T-helper 9 cell (primary cell): ENCODE data around the gene NOP58.
"Not testable (repeated sequence)": the region's sequence is repeated elsewhere in the genome, so short reads cannot be mapped to it uniquely, and the experiment has no call there.

Source experiments
- DNase-seq: peaks from one replicate; pipeline ENCODE4 v3.0.0-alpha.2; 2020

The NOP58 gene

GRCh38 chr2:202306034-202306433 lies 40.5 kb downstream of the NOP58 start:
- no peak for DNase-seq

GRCh38 chr2:202307690-202308089 lies 42.1 kb downstream of the NOP58 start:
- no peak for DNase-seq

- no peak for DNase-seq
Observed at GRCh38 chr2:202311823-202312388, 46.3 kb downstream of the NOP58 start.

DNA sequence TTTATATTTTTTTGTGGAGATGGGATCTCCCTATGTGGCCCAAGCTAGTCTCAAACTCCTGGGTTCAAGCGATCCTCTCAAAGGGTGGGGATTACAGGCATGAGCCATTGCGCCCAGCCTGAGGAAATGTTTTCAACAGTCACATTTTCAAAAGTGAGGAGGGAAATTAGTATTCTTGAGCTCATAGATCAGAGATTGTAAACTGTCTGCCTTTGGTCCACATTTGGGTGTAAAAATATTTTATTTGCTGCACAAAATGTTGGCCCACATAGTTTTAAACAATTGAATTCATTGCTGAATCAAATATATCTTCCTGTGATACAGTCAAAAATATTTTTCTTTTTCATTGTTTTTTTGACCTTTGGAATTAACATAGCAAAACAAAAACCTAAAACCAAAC lies 48.6 kb downstream of the NOP58 start:
- no peak for DNase-seq

DNA sequence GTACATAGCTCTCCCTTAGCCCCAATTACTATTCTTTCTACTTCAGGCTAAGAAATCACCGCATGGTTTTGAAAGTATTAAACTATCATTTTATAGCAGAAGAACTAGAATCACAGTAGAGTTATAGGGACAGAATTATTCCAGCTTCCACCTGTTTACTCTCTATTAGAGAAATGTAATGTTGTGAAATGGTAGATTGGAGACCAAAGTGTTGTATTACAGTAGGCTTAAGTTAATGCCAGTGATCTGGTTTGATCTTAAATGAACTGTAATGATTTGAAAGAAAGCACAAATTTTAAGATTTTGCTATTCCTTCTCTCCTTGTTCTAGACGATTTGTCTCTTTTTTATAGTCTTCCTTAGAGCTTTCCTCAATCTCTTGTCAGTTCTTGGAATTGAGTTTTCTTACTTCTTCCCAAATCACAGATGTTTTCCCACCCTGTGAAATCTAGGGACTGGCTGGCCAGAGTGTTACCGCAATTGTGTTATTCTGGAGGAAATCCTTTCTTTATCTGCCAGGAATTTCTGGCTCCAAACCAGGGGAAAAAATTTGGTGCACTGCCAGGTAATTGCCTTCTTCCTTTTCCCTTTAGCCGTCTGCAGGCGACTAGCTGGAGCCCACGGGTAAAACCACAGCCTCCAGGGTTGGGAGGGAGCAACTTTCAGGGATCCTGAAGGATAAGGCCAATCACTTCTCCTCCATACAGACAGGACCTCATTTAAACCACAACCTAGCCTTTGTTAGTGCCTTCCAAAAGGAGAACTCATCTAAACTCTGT lies 51.7 kb downstream of the NOP58 start:
- DNase-seq, result no peak

DNA sequence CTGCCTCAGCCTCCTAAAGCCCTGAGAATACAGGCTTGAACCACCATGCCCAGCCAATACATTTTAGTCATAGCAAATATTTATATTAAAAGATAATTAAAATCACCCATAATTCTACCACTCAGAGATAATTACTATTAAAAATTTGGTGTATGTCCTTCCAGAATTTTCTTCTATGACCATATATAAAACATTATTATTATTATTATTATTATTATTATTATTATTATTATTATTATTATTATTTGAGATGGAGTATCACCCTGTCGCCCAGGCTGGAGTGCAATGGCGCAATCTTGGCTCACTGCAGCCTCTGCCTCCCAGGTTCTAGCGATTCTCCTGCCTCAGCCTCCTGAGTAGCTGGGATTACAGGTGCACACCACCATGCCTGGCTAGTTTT lies 54.8 kb downstream of the NOP58 start:
- DNase-seq, result not testable (repeated sequence)

GRCh38 chr2:202322435-202322834 lies 56.9 kb downstream of the NOP58 start:
- no peak for DNase-seq

GRCh38 chr2:202327858-202328257 lies 62.3 kb downstream of the NOP58 start:
- DNase-seq, result no peak

GRCh38 chr2:202335791-202336467 lies 70.4 kb downstream of the NOP58 start:
- DNase-seq, result no peak

- no peak for DNase-seq
Observed at GRCh38 chr2:202337151-202337550, 71.6 kb downstream of the NOP58 start.

- no peak for DNase-seq
Observed at GRCh38 chr2:202337706-202338346, 72.3 kb downstream of the NOP58 start.

- DNase-seq, result no peak
Observed at GRCh38 chr2:202339071-202339870, 73.7 kb downstream of the NOP58 start.

DNA sequence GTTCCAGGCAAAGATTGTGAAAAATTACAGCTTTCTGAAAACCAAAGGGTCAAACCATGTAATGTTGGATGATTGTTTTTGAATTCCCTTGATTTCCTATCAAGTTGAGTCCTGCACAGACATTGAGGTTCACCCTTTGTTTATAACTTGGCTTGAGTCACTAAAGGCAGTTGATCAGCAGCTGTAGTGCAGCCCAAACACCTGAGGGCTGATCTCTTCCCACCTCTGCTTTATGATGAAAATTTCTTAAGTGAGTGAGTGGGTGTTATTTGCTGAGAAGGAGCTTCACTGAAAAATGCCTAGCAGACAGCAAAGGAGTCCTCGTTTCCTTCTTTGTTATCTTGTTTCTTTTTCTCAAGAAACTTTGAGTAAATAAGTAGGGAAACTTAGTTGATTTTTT lies 78.6 kb downstream of the NOP58 start:
- no peak for DNase-seq

- DNase-seq, result no peak
Observed at GRCh38 chr2:202346180-202346579, 80.6 kb downstream of the NOP58 start.
